Lower leg skin (tissue), 3 donors: ENCODE results near the gene OGFOD2.

Experiments used
- CTCF ChIP-seq, 3 donors: fragments of 450-650 bp; IDR thresholded peaks; one replicate each; pipeline ENCODE4 v1.5.1; 2016; ENCODE audit warnings: antibody characterized with exemption in 3 of 3, mild to moderate bottlenecking in 3 of 3, moderate library complexity in 2 of 3
- POLR2A ChIP-seq, 2 donors: fragments of 450-650 bp; IDR thresholded peaks; one replicate each; pipeline ENCODE4 v1.6.1; 2016 to 2017; ENCODE audit warnings: antibody characterized with exemption in 2 of 2, mild to moderate bottlenecking in 1 of 2, moderate library complexity in 1 of 2

GRCh38 chr12:122949816-122950675 lies 25.0 kb upstream of the OGFOD2 start:
- TF ChIP-seq CTCF (IDR thresholded peaks at IDR 0.05) (no peak), POLR2A (IDR thresholded peaks at IDR 0.05) (no peak)
